Neural crest cell (in vitro differentiated cells): ENCODE measurements around the gene IFITM10. TPM values are rescaled to one million over a fixed set of nuclear protein-coding genes. Genes with fewer than 3 reads are reported as not detected.

Experiments used
- DNase-seq: peaks from one replicate; pipeline ENCODE4 v3.0.0; 2021; ENCODE audit warnings: low read depth, mixed read lengths, low spot score
- H3K27ac Mint-ChIP-seq: one replicate; pipeline ENCODE4 v1.8.0; 2021; ENCODE audit warnings: mild to moderate bottlenecking, mixed read lengths; ENCODE audit not compliant: unreplicated experiment
- H3K27me3 Mint-ChIP-seq: 2 replicates; pipeline ENCODE4 v1.8.0; 2021; ENCODE audit warnings: low read depth, mild to moderate bottlenecking, mixed read lengths
- H3K36me3 Mint-ChIP-seq: 2 replicates; pipeline ENCODE4 v1.8.0; 2021; ENCODE audit warnings: low read depth, mild to moderate bottlenecking, mixed read lengths
- H3K4me1 Mint-ChIP-seq: 2 replicates; pipeline ENCODE4 v1.8.0; 2021; ENCODE audit warnings: mixed read lengths
- H3K4me3 Mint-ChIP-seq: one replicate; pipeline ENCODE4 v1.8.0; 2021; ENCODE audit warnings: mild to moderate bottlenecking, mixed read lengths
- H3K9me3 Mint-ChIP-seq: 2 replicates; pipeline ENCODE4 v1.8.0; 2021; ENCODE audit warnings: mixed read lengths
- CTCF ChIP-seq: fragments of 200-600 bp; sonication (generic); conservative IDR thresholded peaks from 2 replicates; pipeline ENCODE4 v1.5.0; 2021; ENCODE audit warnings: antibody characterized with exemption, mild to moderate bottlenecking
- total RNA-seq: library from RNA; stranded (reverse); gene quantifications from 2 replicates; pipeline ENCODE4 v1.2.1, GENCODE V29; 2021

The IFITM10 gene
- total RNA-seq, 1 donor from 2014 or later = not detected

GRCh38 chr11:1744891-1745700, 5.3 kb downstream of the IFITM10 start:
- H3K27me3 Mint-ChIP-seq = peaks cover 37% of the 10 kb centered on the region
- H3K27ac Mint-ChIP-seq = no peak overlapping the region
- peaks cover 5% of the 10 kb centered on the region for H3K36me3 Mint-ChIP-seq
- DNase-seq = no peak
- no peak overlapping the region for H3K4me3 Mint-ChIP-seq
- TF ChIP-seq CTCF = no peak
- H3K9me3 Mint-ChIP-seq = peaks cover 8% of the 10 kb centered on the region
- peaks cover 12% of the 10 kb centered on the region for H3K4me1 Mint-ChIP-seq

- Mint-ChIP-seq H3K27ac (no peak overlapping the region), H3K4me3 (no peak overlapping the region), H3K36me3 (peaks cover 5% of the 10 kb centered on the region), H3K4me1 (peaks cover 5% of the 10 kb centered on the region), H3K9me3 (peaks cover 8% of the 10 kb centered on the region), H3K27me3 (peaks cover 37% of the 10 kb centered on the region)
- DNase-seq = no peak
- TF ChIP-seq CTCF = no peak
Measured at GRCh38 chr11:1744137-1744886, 6.1 kb downstream of the IFITM10 start.

- H3K27me3 Mint-ChIP-seq = peaks cover 40% of the 10 kb centered on the region
- no peak overlapping the region for H3K4me3 Mint-ChIP-seq
- H3K9me3 Mint-ChIP-seq = peaks cover 8% of the 10 kb centered on the region
Measured at GRCh38 chr11:1743585-1744136, 6.7 kb downstream of the IFITM10 start.

GRCh38 chr11:1742869-1743584, 7.4 kb downstream of the IFITM10 start:
- no peak for TF ChIP-seq CTCF
- H3K27me3 Mint-ChIP-seq = peaks cover 39% of the 10 kb centered on the region
- peaks cover 8% of the 10 kb centered on the region for H3K9me3 Mint-ChIP-seq
- peaks cover 5% of the 10 kb centered on the region for H3K36me3 Mint-ChIP-seq
- H3K4me3 Mint-ChIP-seq = no peak overlapping the region
- H3K27ac Mint-ChIP-seq = no peak overlapping the region
- H3K4me1 Mint-ChIP-seq = peaks cover 5% of the 10 kb centered on the region
- DNase-seq = no peak

More at GRCh38 chr11:1743585-1744136, 6.7 kb downstream of the IFITM10 start:
- H3K27ac Mint-ChIP-seq = no peak overlapping the region
- no peak for TF ChIP-seq CTCF
- peaks cover 5% of the 10 kb centered on the region for H3K4me1 Mint-ChIP-seq
- peaks cover 5% of the 10 kb centered on the region for H3K36me3 Mint-ChIP-seq
- DNase-seq = no peak

- no peak for TF ChIP-seq CTCF
- Mint-ChIP-seq H3K4me3 (no peak overlapping the region), H3K27me3 (peaks cover 40% of the 10 kb centered on the region), H3K4me1 (peaks cover 5% of the 10 kb centered on the region), H3K36me3 (peaks cover 5% of the 10 kb centered on the region), H3K27ac (no peak overlapping the region), H3K9me3 (peaks cover 8% of the 10 kb centered on the region)
- no peak for DNase-seq
Measured at GRCh38 chr11:1742371-1742770, 8.0 kb downstream of the IFITM10 start.
